CD14-positive monocyte (primary cell): ENCODE data around the gene MINDY3. TPM values are rescaled to one million over a fixed set of nuclear protein-coding genes. Genes with fewer than 3 reads are reported as not detected.

Experiments
- DNase-seq, 3 donors: peaks; one replicate each; pipeline ENCODE4 v3.0.0-alpha.2; 2011 to 2022
- H2AFZ ChIP-seq: 2 replicates; pipeline ENCODE4 v1.6.0; 2012; ENCODE audit warnings: mild to moderate bottlenecking, low read depth, low read length, inconsistent platforms; ENCODE audit not compliant: insufficient read depth, poor library complexity, severe bottlenecking
- H3K27ac ChIP-seq, 2 donors: 1 replicate in 1 of 2; 2 replicates in 1 of 2; pipeline ENCODE4 v1.5.1; 2012 to 2013; ENCODE audit warnings: low read length in 2 of 2, control low read depth in 1 of 2, inconsistent platforms in 1 of 2, low read depth in 1 of 2, mild to moderate bottlenecking in 1 of 2
- H3K27me3 ChIP-seq, 2 donors: one replicate each; pipeline versions ENCODE4 v1.6.0 to v1.6.1; 2011 to 2013; ENCODE audit warnings: low read length in 2 of 2; ENCODE audit not compliant: control insufficient read depth in 2 of 2, insufficient read depth in 2 of 2
- H3K36me3 ChIP-seq, 2 donors: replicated peaks in 1 of 2; 1 replicate in 1 of 2; 2 replicates in 1 of 2; pipeline versions ENCODE4 v1.5.1 to v1.6.1; 2012 to 2013; ENCODE audit warnings: low read length in 2 of 2, control low read depth in 1 of 2, inconsistent platforms in 1 of 2, mild to moderate bottlenecking in 1 of 2; ENCODE audit not compliant: insufficient read depth in 2 of 2, control insufficient read depth in 1 of 2
- H3K4me1 ChIP-seq, 2 donors: 1 replicate in 1 of 2; 2 replicates in 1 of 2; pipeline versions ENCODE4 v1.5.1 to v1.6.1; 2012 to 2013; ENCODE audit warnings: low read length in 2 of 2, control low read depth in 1 of 2, inconsistent platforms in 1 of 2, mild to moderate bottlenecking in 1 of 2, moderate library complexity in 1 of 2; ENCODE audit not compliant: insufficient read depth in 2 of 2, control insufficient read depth in 1 of 2
- H3K4me2 ChIP-seq: replicated peaks from 2 replicates; pipeline ENCODE3; 2012; ENCODE audit warnings: low read length, moderate library complexity, mild to moderate bottlenecking; ENCODE audit not compliant: poor library complexity, severe bottlenecking; ENCODE audit errors: extremely low read depth
- H3K4me3 ChIP-seq, 3 experiments: fragments of 200-600 bp in 1 of 3; sonication (generic) in 1 of 3; replicated peaks in 1 of 3; 1 replicate in 2 of 3; 2 replicates in 1 of 3; pipeline ENCODE4 v1.5.1; 2011 to 2013; ENCODE audit warnings: low read length in 3 of 3, mild to moderate bottlenecking in 3 of 3, control low read depth in 2 of 3, low read depth in 2 of 3, inconsistent platforms in 1 of 3, moderate library complexity in 1 of 3
- H3K79me2 ChIP-seq: 2 replicates; pipeline ENCODE4 v1.6.0; 2012; ENCODE audit warnings: mild to moderate bottlenecking, control low read depth, inconsistent platforms, low read length, moderate library complexity; ENCODE audit not compliant: insufficient read depth
- H3K9ac ChIP-seq: 2 replicates; pipeline ENCODE4 v1.6.0; 2017; ENCODE audit warnings: low read length, mild to moderate bottlenecking; ENCODE audit not compliant: insufficient read depth, poor library complexity, severe bottlenecking
- H3K9me3 ChIP-seq, 2 donors: replicated peaks in 1 of 2; 1 replicate in 1 of 2; 2 replicates in 1 of 2; pipeline versions ENCODE4 v1.5.1 to v1.6.1; 2012 to 2013; ENCODE audit warnings: low read length in 2 of 2, control low read depth in 1 of 2; ENCODE audit not compliant: control insufficient read depth in 1 of 2, insufficient read depth in 1 of 2
- H4K20me1 ChIP-seq: 2 replicates; pipeline ENCODE4 v1.6.0; 2012; ENCODE audit warnings: mild to moderate bottlenecking, low read length, control low read depth, moderate library complexity; ENCODE audit not compliant: insufficient read depth
- H3K27ac Mint-ChIP-seq, 7 donors: one replicate each; pipeline ENCODE4 v1.8.0; 2020; ENCODE audit warnings: mild to moderate bottlenecking in 7 of 7, mixed read lengths in 7 of 7, moderate library complexity in 6 of 7, inconsistent platforms in 2 of 7
- H3K27me3 Mint-ChIP-seq, 3 donors: one replicate each; pipeline ENCODE4 v1.8.0; 2021 to 2022; ENCODE audit warnings: low read depth in 3 of 3, mild to moderate bottlenecking in 3 of 3, mixed read lengths in 3 of 3, moderate library complexity in 3 of 3, inconsistent platforms in 1 of 3
- H3K36me3 Mint-ChIP-seq, 2 donors: one replicate each; pipeline ENCODE4 v1.8.0; 2020; ENCODE audit warnings: mixed read lengths in 2 of 2, inconsistent platforms in 1 of 2, mild to moderate bottlenecking in 1 of 2
- H3K4me1 Mint-ChIP-seq: one replicate; pipeline ENCODE4 v1.8.0; 2020; ENCODE audit warnings: mild to moderate bottlenecking, mixed read lengths
- H3K4me3 Mint-ChIP-seq, 2 donors: one replicate each; pipeline ENCODE4 v1.8.0; 2020; ENCODE audit warnings: mild to moderate bottlenecking in 2 of 2, mixed read lengths in 2 of 2, moderate library complexity in 1 of 2
- H3K9me3 Mint-ChIP-seq, 7 donors: one replicate each; pipeline ENCODE4 v1.8.0; 2020 to 2022; ENCODE audit warnings: mixed read lengths in 7 of 7, mild to moderate bottlenecking in 6 of 7, moderate library complexity in 6 of 7, inconsistent platforms in 2 of 7
- WGBS: methylation state at CpG from one replicate; pipeline ENCODE4 v1.1.5; 2013; ENCODE audit warnings: missing lambda C conversion rate; ENCODE audit not compliant: insufficient coverage; 5-methylcytosine and 5-hydroxymethylcytosine counted together
- intact Hi-C, 2 donors: fragments of 100-400 bp; cut with micrococcal nuclease; formaldehyde crosslinking; loops; one replicate each; pipeline versions ENCODE4 v1.15.0 to v1.15.1; 2023
- polyA plus RNA-seq, 3 donors: library from polyadenylated mRNA; depleted of rRNA in 1 of 3; unstranded in 2 of 3; stranded (reverse) in 1 of 3; fragments of 300-500 nt in 2 of 3; fragments of >200 nt in 1 of 3; fragmentation: Illumina TruSeq in 2 of 3; gene quantifications; 1 replicate in 2 of 3; 2 replicates in 1 of 3; pipeline ENCODE4 v1.2.3, GENCODE V29; 2012 to 2021
- TF ChIP-seq, protein P1 (sequence below): fragments of 200-600 bp; IDR thresholded peaks from one replicate; pipeline ENCODE4 v1.8.0; 2022; ENCODE audit warnings: antibody characterized with exemption, mild to moderate bottlenecking

The MINDY3 gene
- polyA plus RNA-seq, 3 donors = 2.4 to 14.8 (median 4.4) TPM

DNA sequence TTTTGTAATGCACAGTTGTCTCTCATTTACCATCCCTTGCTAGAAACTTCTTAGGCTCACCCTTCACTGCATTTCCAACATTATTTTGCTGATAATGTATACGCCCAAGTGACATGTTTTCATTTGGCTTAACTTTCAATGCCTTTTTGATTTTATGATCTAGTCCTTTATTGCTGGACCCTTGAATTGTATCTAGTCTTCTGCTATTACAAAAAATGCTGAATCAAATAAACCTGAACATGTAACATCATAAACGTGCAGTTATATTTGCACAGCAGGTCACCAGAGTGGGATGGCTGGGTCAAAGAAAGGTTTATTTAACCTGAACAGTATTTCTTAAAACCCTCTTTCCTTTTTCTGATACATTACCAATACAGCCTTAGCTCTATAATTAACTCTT, 63.0 kb downstream of the MINDY3 start:
- H3K4me2 ChIP-seq = no peak overlapping the region
- no peak for DNase-seq
- no peak overlapping the region for H3K4me3 ChIP-seq
- H3K4me1 ChIP-seq = no peaks in the 10 kb centered on the region
- H3K79me2 ChIP-seq = no peaks in the 10 kb centered on the region
- intact Hi-C loops = no loop called here
- peaks cover 51 to 54% of the 10 kb centered on the region in 2 donors for H3K36me3 Mint-ChIP-seq
- TF ChIP-seq, protein P1, sequence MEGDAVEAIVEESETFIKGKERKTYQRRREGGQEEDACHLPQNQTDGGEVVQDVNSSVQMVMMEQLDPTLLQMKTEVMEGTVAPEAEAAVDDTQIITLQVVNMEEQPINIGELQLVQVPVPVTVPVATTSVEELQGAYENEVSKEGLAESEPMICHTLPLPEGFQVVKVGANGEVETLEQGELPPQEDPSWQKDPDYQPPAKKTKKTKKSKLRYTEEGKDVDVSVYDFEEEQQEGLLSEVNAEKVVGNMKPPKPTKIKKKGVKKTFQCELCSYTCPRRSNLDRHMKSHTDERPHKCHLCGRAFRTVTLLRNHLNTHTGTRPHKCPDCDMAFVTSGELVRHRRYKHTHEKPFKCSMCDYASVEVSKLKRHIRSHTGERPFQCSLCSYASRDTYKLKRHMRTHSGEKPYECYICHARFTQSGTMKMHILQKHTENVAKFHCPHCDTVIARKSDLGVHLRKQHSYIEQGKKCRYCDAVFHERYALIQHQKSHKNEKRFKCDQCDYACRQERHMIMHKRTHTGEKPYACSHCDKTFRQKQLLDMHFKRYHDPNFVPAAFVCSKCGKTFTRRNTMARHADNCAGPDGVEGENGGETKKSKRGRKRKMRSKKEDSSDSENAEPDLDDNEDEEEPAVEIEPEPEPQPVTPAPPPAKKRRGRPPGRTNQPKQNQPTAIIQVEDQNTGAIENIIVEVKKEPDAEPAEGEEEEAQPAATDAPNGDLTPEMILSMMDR = no peak
- H3K9me3 Mint-ChIP-seq = peaks cover 4 to 7% (median 6%) of the 10 kb centered on the region in 7 donors
- no peak overlapping the region for H2AFZ ChIP-seq
- no peak overlapping the region for H3K4me3 Mint-ChIP-seq
- H3K27me3 ChIP-seq = no peaks in the 10 kb centered on the region
- H3K9ac ChIP-seq = no peak overlapping the region
- H3K4me1 Mint-ChIP-seq = no peaks in the 10 kb centered on the region
- WGBS = 100% methylated on average over 1 of the region's 2 CpGs
- no peaks in the 10 kb centered on the region for H3K27me3 Mint-ChIP-seq
- H3K27ac ChIP-seq = no peak overlapping the region
- H3K27ac Mint-ChIP-seq = no peak overlapping the region
- no peaks in the 10 kb centered on the region for H3K9me3 ChIP-seq
- H3K36me3 ChIP-seq = peaks cover 46 to 75% of the 10 kb centered on the region in 2 donors
- no peaks in the 10 kb centered on the region for H4K20me1 ChIP-seq

DNA sequence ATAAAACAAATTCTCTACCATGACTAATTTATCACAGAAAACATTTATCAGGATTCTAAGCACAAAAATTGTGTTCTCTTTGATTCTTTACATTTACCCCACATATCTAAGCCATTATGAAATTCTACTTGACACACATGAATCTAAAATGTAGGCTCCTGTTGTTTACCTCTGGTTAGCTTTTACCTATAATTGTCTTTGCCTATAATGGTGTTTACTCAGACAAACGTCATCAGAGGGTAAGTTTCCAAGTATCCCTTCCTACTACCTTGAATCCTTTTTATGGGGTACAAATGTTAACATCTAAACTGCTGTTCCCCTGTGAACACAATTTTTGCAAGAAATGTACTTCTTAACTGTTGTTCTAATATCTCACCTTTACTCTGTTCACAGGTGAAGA, 63.5 kb downstream of the MINDY3 start:
- Mint-ChIP-seq H3K27ac (no peak overlapping the region), H3K4me1 (no peaks in the 10 kb centered on the region), H3K36me3 (peaks cover 48 to 49% of the 10 kb centered on the region in 2 donors), H3K27me3 (no peaks in the 10 kb centered on the region), H3K4me3 (no peak overlapping the region), H3K9me3 (peaks cover 0 to 6% (median 4%) of the 10 kb centered on the region in 7 donors)
- Histone ChIP-seq H3K9me3 (no peaks in the 10 kb centered on the region), H3K4me1 (no peaks in the 10 kb centered on the region), H4K20me1 (no peaks in the 10 kb centered on the region), H3K27ac (no peak overlapping the region), H3K36me3 (peaks cover 44 to 72% of the 10 kb centered on the region in 2 donors), H3K27me3 (no peaks in the 10 kb centered on the region), H3K4me3 (no peak overlapping the region), H2AFZ (no peak overlapping the region), H3K79me2 (no peaks in the 10 kb centered on the region), H3K4me2 (no peak overlapping the region), H3K9ac (no peak overlapping the region)
- DNase-seq = no peak
- TF ChIP-seq, protein P1 = no peak
- WGBS = no CpG with 5 or more reads among the region's 1 CpG
- intact Hi-C loops = no loop called here
